Tibial nerve (tissue), 4 donors: ENCODE measurements around the gene KCNIP3. TPM values are rescaled to one million over a fixed set of nuclear protein-coding genes. Genes with fewer than 3 reads are reported as not detected.
"Not testable (repeated sequence)": the region's sequence is repeated elsewhere in the genome, so short reads cannot be mapped to it uniquely, and the experiment has no call there.

Experiments used
- DNase-seq, 2 donors: peaks; one replicate each; pipeline ENCODE4 v3.0.0-alpha.2; 2019; ENCODE audit warnings: low spot score in 2 of 2
- H3K27ac ChIP-seq, 4 donors: fragments of 200-600 bp; sonication (generic) in 3 of 4; one replicate each; pipeline ENCODE4 v1.5.1; 2017 to 2019; ENCODE audit warnings: mild to moderate bottlenecking in 1 of 4
- H3K27me3 ChIP-seq, 2 donors: fragments of 200-600 bp; sonication (generic) in 1 of 2; one replicate each; pipeline versions ENCODE4 v1.5.1 to v1.6.0; 2017 to 2019
- H3K36me3 ChIP-seq, 3 donors: fragments of 200-600 bp; sonication (generic); one replicate each; pipeline ENCODE4 v1.5.1; 2018 to 2019
- H3K4me1 ChIP-seq, 4 donors: fragments of 200-600 bp; sonication (generic) in 3 of 4; one replicate each; pipeline ENCODE4 v1.5.1; 2017 to 2019
- H3K4me3 ChIP-seq, 4 donors: fragments of 200-600 bp; sonication (generic) in 3 of 4; one replicate each; pipeline ENCODE4 v1.5.1; 2017 to 2019; ENCODE audit warnings: mild to moderate bottlenecking in 1 of 4, moderate library complexity in 1 of 4
- H3K9me3 ChIP-seq, 4 donors: fragments of 200-600 bp; sonication (generic) in 3 of 4; one replicate each; pipeline ENCODE4 v1.5.1; 2017 to 2019
- CTCF ChIP-seq, 5 experiments: fragments of 200-600 bp in 3 of 5; fragments of 450-650 bp in 2 of 5; sonication (generic) in 3 of 5; IDR thresholded peaks; one replicate each; pipeline ENCODE4 v1.5.1; 2016 to 2019; ENCODE audit warnings: antibody characterized with exemption in 5 of 5, mild to moderate bottlenecking in 3 of 5, moderate library complexity in 2 of 5
- EP300 ChIP-seq, 2 donors: sonication (generic); formaldehyde crosslinking; IDR thresholded peaks; one replicate each; pipeline ENCODE4 v1.6.1; 2017; ENCODE audit warnings: antibody characterized with exemption in 2 of 2, mild to moderate bottlenecking in 1 of 2
- POLR2A ChIP-seq, 2 donors: fragments of 450-650 bp; IDR thresholded peaks; one replicate each; pipeline ENCODE4 v1.6.1; 2017; ENCODE audit warnings: antibody characterized with exemption in 2 of 2, mild to moderate bottlenecking in 2 of 2, moderate library complexity in 2 of 2
- WGBS, 2 donors: methylation state at CpG; one replicate each; pipeline ENCODE4 v1.1.5; 2018; 5-methylcytosine and 5-hydroxymethylcytosine counted together
- total RNA-seq, 4 donors: library from RNA; depleted of rRNA; stranded (reverse); fragments of >200 nt; gene quantifications; one replicate each; pipeline ENCODE4 v1.1.0, GENCODE V29; 2016

The KCNIP3 gene
- total RNA-seq, 4 donors from 2014 or later, result 35.1 to 90.8 (median 50.2) TPM

GRCh38 chr2:95393901-95394300, 96.8 kb downstream of the KCNIP3 start:
- Histone ChIP-seq H3K27ac (no peak overlapping the region), H3K36me3 (no peaks in the 10 kb centered on the region), H3K4me1 (peaks cover 0 to 6% (median 0%) of the 10 kb centered on the region in 4 donors), H3K9me3 (no peaks in the 10 kb centered on the region), H3K27me3 (no peaks in the 10 kb centered on the region), H3K4me3 (no peak overlapping the region)
- no peak for DNase-seq
- TF ChIP-seq CTCF (IDR thresholded peaks at IDR 0.05) (no peak), POLR2A (IDR thresholded peaks at IDR 0.05) (no peak), EP300 (IDR thresholded peaks at IDR 0.05) (no peak)
- 91% methylated on average over 6 of the region's 6 CpGs for WGBS, 2 donors

- DNase-seq, result no peak
- Histone ChIP-seq H3K36me3 (no peaks in the 10 kb centered on the region), H3K27me3 (no peaks in the 10 kb centered on the region), H3K4me1 (peaks cover 0 to 24% (median 12%) of the 10 kb centered on the region in 4 donors), H3K27ac (no peak overlapping the region), H3K4me3 (no peak overlapping the region), H3K9me3 (no peaks in the 10 kb centered on the region)
- 94% methylated on average over 7 of the region's 7 CpGs for WGBS, 2 donors
- no peak for TF ChIP-seq EP300 (IDR thresholded peaks at IDR 0.05)
- TF ChIP-seq POLR2A (IDR thresholded peaks at IDR 0.05), result no peak
- TF ChIP-seq CTCF (IDR thresholded peaks at IDR 0.05), result no peak
Observed at GRCh38 chr2:95399061-95399460, 101.9 kb downstream of the KCNIP3 start.

GRCh38 chr2:95401480-95401879, 104.3 kb downstream of the KCNIP3 start:
- DNase-seq, result no peak
- Histone ChIP-seq H3K36me3 (no peaks in the 10 kb centered on the region), H3K4me1 (peaks cover 0 to 33% (median 14%) of the 10 kb centered on the region in 4 donors), H3K9me3 (no peaks in the 10 kb centered on the region), H3K27me3 (no peaks in the 10 kb centered on the region), H3K4me3 (peak overlapping the region; percentile 71 to 95 (median 90)), H3K27ac (peak overlapping the region in 1 of 4 donors; percentile 76)
- 72% methylated on average over 9 of the region's 9 CpGs for WGBS, 2 donors
- TF ChIP-seq EP300 (IDR thresholded peaks at IDR 0.05), result no peak

GRCh38 chr2:95402004-95402369, 104.8 kb downstream of the KCNIP3 start:
- H3K36me3 ChIP-seq, H3K9me3 ChIP-seq, H3K27me3 ChIP-seq: not testable (repeated sequence)
- Histone ChIP-seq H3K27ac (peak overlapping the region; percentile 75 to 91 (median 83)), H3K4me3 (peak overlapping the region; percentile 71 to 95 (median 90)), H3K4me1 (peaks cover 0 to 33% (median 14%) of the 10 kb centered on the region in 4 donors)
- 0 to 2% methylated on average over 3 to 10 of the region's 10 CpGs for WGBS, 2 donors
- peak in 1 of 2 donors; percentile 17 for DNase-seq

- Histone ChIP-seq H3K27ac (peak within 1 kb of the TSS; percentile 75 to 91 (median 83)), H3K9me3 (no peaks in the 10 kb centered on the region), H3K27me3 (no peaks in the 10 kb centered on the region), H3K4me1 (peaks cover 0 to 33% (median 14%) of the 10 kb centered on the region in 4 donors), H3K4me3 (peak within 1 kb of the TSS; percentile 71 to 95 (median 90)), H3K36me3 (peaks cover 0 to 10% (median 0%) of the 10 kb centered on the region in 3 donors)
- TF ChIP-seq CTCF (IDR thresholded peaks at IDR 0.05), result peak in 2 of 5 experiments; percentile 11 to 31
- TF ChIP-seq POLR2A (IDR thresholded peaks at IDR 0.05), result peak; percentile 56 to 71
- peak in 1 of 2 donors; percentile 89 for TF ChIP-seq EP300 (IDR thresholded peaks at IDR 0.05)
- 0 to 1% methylated on average over 24 to 58 of the region's 64 CpGs for WGBS, 2 donors
- peak; percentile 95 to 96 for DNase-seq
Observed at GRCh38 chr2:95402370-95403203, 105.4 kb downstream of the KCNIP3 start, which contains the start of gene FAHD2A. FAHD2A (plus strand) TSS chr2:95402708; CDS start chr2:95405559, 2,851 bp downstream.

GRCh38 chr2:95403204-95403721, 106.1 kb downstream of the KCNIP3 start:
- H3K9me3 ChIP-seq, DNase-seq, H3K27me3 ChIP-seq, H3K36me3 ChIP-seq: not testable (repeated sequence)
- TF ChIP-seq CTCF (IDR thresholded peaks at IDR 0.05), result peak in 2 of 5 experiments; percentile 35 to 39
- Histone ChIP-seq H3K4me3 (peak overlapping the region; percentile 71 to 95 (median 90)), H3K4me1 (peaks cover 0 to 33% (median 14%) of the 10 kb centered on the region in 4 donors), H3K27ac (peak overlapping the region; percentile 75 to 91 (median 83))
- WGBS, 2 donors, result 4 to 5% methylated on average over 5 of the region's 5 CpGs

GRCh38 chr2:95403824-95404223, 106.7 kb downstream of the KCNIP3 start:
- Histone ChIP-seq H3K36me3 (peaks cover 0 to 14% (median 0%) of the 10 kb centered on the region in 3 donors), H3K4me1 (peaks cover 0 to 33% (median 14%) of the 10 kb centered on the region in 4 donors), H3K4me3 (peak overlapping the region in 1 of 4 donors; percentile 95)
- H3K27me3 ChIP-seq, DNase-seq, H3K27ac ChIP-seq, H3K9me3 ChIP-seq: not testable (repeated sequence)
- 75 to 78% methylated on average over 5 of the region's 5 CpGs for WGBS, 2 donors

- H3K27ac ChIP-seq, H3K9me3 ChIP-seq, DNase-seq, H3K27me3 ChIP-seq, H3K4me3 ChIP-seq: not testable (repeated sequence)
- Histone ChIP-seq H3K4me1 (peaks cover 0 to 33% (median 14%) of the 10 kb centered on the region in 4 donors), H3K36me3 (peaks cover 0 to 19% (median 0%) of the 10 kb centered on the region in 3 donors)
- 82 to 90% methylated on average over 3 of the region's 3 CpGs for WGBS, 2 donors
Observed at GRCh38 chr2:95404676-95405075, 107.5 kb downstream of the KCNIP3 start.
